Prostate gland (tissue), 2 donors: ENCODE measurements around the gene KIF16B. TPM values are rescaled to one million over a fixed set of nuclear protein-coding genes. Genes with fewer than 3 reads are reported as not detected.

Experiments used
- DNase-seq: peaks from one replicate; pipeline ENCODE4 v3.0.0-alpha.2; 2019; ENCODE audit warnings: low spot score
- H3K27ac ChIP-seq, 2 donors: fragments of 200-600 bp; sonication (generic); 2 replicates each; pipeline ENCODE4 v1.5.1; 2017 to 2019
- H3K27me3 ChIP-seq: fragments of 200-600 bp; sonication (generic); replicated peaks from 2 replicates; pipeline ENCODE4 v1.5.1; 2019; ENCODE audit not compliant: insufficient read depth
- H3K36me3 ChIP-seq, 2 donors: fragments of 200-600 bp; sonication (generic); 1 replicate in 1 of 2; 2 replicates in 1 of 2; pipeline versions ENCODE4 v1.5.1 to v1.8.1; 2017 to 2019
- H3K4me1 ChIP-seq: fragments of 200-600 bp; sonication (generic); replicated peaks from 2 replicates; pipeline ENCODE4 v1.5.1; 2019
- H3K4me3 ChIP-seq, 2 donors: fragments of 200-600 bp; sonication (generic); 2 replicates each; pipeline ENCODE4 v1.5.1; 2017 to 2019
- H3K9me3 ChIP-seq: fragments of 200-600 bp; sonication (generic); 2 replicates; pipeline ENCODE4 v1.5.1; 2017
- POLR2A ChIP-seq: fragments of 450-650 bp; IDR thresholded peaks from one replicate; pipeline ENCODE4 v1.6.1; 2016; ENCODE audit warnings: antibody characterized with exemption, mild to moderate bottlenecking
- POLR2AphosphoS5 ChIP-seq: sonication (generic); formaldehyde crosslinking; IDR thresholded peaks from one replicate; pipeline ENCODE4 v1.6.1; 2017; ENCODE audit warnings: antibody characterized with exemption
- WGBS: methylation state at CpG from one replicate; pipeline ENCODE4 v1.1.5; 2018; 5-methylcytosine and 5-hydroxymethylcytosine counted together
- intact Hi-C: fragments of 100-400 bp; cut with DNase I; formaldehyde crosslinking; loops from one replicate; pipeline ENCODE4 v1.14.2; 2022
- total RNA-seq, 2 donors: library from RNA; depleted of rRNA; stranded (reverse); fragments of >200 nt; gene quantifications; one replicate each; pipeline ENCODE4 v1.1.0, GENCODE V29; 2016
- TF ChIP-seq, protein P1 (sequence below), 4 experiments: fragments of 200-600 bp in 2 of 4; fragments of 450-650 bp in 2 of 4; sonication (generic) in 2 of 4; IDR thresholded peaks; 1 replicate in 3 of 4; 2 replicates in 1 of 4; pipeline ENCODE4 v1.5.1; 2016 to 2019; ENCODE audit warnings: antibody characterized with exemption in 4 of 4, mild to moderate bottlenecking in 2 of 4, moderate library complexity in 2 of 4

The KIF16B gene
- total RNA-seq, 2 donors from 2014 or later, result 11.5 to 24.4 TPM

DNA sequence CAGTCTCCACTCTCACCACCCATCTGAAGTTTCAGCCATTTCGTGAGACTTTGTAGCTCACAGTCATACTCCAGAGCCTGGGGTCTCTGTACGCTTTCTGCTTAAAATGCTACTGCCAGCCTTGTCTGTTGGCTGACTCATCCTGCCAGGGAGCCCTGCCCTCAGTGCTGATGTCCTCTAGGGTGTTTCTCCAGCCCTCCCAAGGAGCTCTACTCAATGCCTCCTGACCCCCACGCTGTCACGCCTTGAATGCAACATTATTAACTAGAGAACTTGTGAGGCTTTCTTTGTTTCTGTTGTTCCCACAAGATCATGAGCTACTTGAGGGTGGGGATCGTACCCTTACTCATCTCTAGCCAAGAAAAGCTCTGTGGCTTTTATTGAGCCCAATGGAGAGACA lies 20.1 kb downstream of the KIF16B start:
- no peak overlapping the region for H3K27ac ChIP-seq
- intact Hi-C loops, result no loop called here

DNA sequence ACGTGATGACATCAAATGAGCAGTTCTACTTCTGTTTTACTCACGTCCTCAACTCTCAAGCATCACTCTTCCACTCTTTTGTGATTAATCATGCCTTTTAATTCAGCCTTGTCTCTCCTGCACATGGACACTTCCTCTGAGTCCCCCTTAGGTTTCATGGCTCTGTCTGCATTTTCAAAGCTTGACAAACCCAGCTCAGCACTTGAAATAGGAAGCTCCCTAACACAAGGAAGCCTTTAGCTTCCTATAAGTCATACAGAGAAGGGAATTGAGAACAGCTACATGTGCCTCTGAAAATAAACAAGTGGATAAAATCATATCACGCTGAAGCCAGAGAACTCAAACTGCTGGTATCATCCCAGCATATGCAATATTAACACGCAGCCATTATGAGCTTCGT lies 21.2 kb downstream of the KIF16B start:
- intact Hi-C loops, result no loop called here
- TF ChIP-seq POLR2AphosphoS5 (no peak), POLR2A (no peak)
- TF ChIP-seq, protein P1, sequence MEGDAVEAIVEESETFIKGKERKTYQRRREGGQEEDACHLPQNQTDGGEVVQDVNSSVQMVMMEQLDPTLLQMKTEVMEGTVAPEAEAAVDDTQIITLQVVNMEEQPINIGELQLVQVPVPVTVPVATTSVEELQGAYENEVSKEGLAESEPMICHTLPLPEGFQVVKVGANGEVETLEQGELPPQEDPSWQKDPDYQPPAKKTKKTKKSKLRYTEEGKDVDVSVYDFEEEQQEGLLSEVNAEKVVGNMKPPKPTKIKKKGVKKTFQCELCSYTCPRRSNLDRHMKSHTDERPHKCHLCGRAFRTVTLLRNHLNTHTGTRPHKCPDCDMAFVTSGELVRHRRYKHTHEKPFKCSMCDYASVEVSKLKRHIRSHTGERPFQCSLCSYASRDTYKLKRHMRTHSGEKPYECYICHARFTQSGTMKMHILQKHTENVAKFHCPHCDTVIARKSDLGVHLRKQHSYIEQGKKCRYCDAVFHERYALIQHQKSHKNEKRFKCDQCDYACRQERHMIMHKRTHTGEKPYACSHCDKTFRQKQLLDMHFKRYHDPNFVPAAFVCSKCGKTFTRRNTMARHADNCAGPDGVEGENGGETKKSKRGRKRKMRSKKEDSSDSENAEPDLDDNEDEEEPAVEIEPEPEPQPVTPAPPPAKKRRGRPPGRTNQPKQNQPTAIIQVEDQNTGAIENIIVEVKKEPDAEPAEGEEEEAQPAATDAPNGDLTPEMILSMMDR (IDR thresholded peaks at IDR 0.05), result no peak
- 63% methylated on average over 5 of the region's 5 CpGs for WGBS
- Histone ChIP-seq H3K4me1 (no peaks in the 10 kb centered on the region), H3K36me3 (no peaks in the 10 kb centered on the region), H3K27ac (no peak overlapping the region), H3K9me3 (no peaks in the 10 kb centered on the region), H3K4me3 (no peak overlapping the region), H3K27me3 (no peaks in the 10 kb centered on the region)
- no peak for DNase-seq

More for the DNA sequence above, 20.1 kb downstream of the KIF16B start:
- no peak for DNase-seq
- H3K9me3 ChIP-seq, result no peaks in the 10 kb centered on the region
- no peaks in the 10 kb centered on the region for H3K27me3 ChIP-seq
- no peak overlapping the region for H3K4me3 ChIP-seq
- H3K4me1 ChIP-seq, result no peaks in the 10 kb centered on the region
- H3K36me3 ChIP-seq, result no peaks in the 10 kb centered on the region
- WGBS, result 92% methylated on average over 5 of the region's 5 CpGs
- TF ChIP-seq POLR2A (no peak), POLR2AphosphoS5 (no peak)
- TF ChIP-seq, protein P1 (IDR thresholded peaks at IDR 0.05), result no peak

DNA sequence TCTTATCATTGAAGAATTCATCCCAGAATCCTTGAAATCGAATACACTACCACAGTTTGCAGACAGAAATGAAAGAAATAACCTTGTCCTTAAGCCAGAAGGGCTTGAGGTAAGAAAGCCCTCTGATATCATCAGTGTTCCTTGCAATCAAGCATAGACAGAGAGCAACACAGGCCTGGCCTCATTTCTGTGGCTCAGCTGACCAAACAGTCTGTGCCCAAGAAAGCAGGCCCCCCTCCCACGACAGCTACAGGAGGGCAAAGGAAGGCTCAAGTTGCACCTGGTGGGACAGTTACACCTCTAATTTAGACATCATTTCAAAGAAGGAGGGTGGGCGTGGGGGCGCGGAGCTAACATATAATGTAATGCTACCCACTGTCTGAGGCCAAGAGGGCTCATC lies 21.6 kb downstream of the KIF16B start:
- no peak overlapping the region for H3K4me3 ChIP-seq
- H3K9me3 ChIP-seq, result no peaks in the 10 kb centered on the region
- H3K4me1 ChIP-seq, result no peaks in the 10 kb centered on the region
- DNase-seq, result no peak
- no peaks in the 10 kb centered on the region for H3K36me3 ChIP-seq
- TF ChIP-seq, protein P1 (IDR thresholded peaks at IDR 0.05), result no peak
- TF ChIP-seq POLR2A (no peak), POLR2AphosphoS5 (no peak)
- 49% methylated on average over 5 of the region's 5 CpGs for WGBS
- intact Hi-C loops, result no loop called here
- H3K27me3 ChIP-seq, result no peaks in the 10 kb centered on the region
- H3K27ac ChIP-seq, result no peak overlapping the region

DNA sequence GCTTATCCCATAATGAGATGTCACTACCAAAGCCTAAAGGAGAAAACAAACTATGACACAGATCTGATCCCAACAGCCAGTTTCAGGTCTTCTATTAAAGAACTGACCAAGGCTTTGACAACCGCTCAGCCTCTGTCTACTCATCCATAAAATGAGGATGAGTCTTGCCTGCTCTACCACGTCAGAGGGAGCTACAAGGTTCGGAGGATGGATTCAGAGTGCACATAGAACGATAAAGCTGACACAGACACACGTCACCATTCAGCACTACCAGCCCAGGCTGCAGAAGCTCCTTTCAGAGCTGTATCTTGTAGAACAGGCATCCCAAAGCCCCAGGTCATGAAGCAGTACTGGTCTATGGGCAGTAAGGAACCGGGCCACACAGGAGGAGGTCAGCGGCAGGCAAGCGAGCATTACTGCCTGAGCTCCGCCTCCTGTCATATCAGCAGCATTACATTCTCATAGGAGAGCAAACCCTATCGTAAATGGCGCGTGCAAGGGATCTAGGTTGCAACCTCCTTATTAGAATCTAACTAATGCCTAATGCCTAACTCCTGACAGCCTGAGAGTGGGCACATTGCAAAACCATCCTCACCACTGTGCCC lies 25.1 kb downstream of the KIF16B start:
- WGBS, result 92% methylated on average over 11 of the region's 12 CpGs
- Histone ChIP-seq H3K36me3 (no peaks in the 10 kb centered on the region), H3K9me3 (no peaks in the 10 kb centered on the region), H3K4me3 (no peak overlapping the region), H3K27ac (no peak overlapping the region), H3K27me3 (no peaks in the 10 kb centered on the region), H3K4me1 (no peaks in the 10 kb centered on the region)
- intact Hi-C loops, result no loop called here
- TF ChIP-seq POLR2A, result no peak
- TF ChIP-seq, protein P1 (IDR thresholded peaks at IDR 0.05), result no peak
- no peak for TF ChIP-seq POLR2AphosphoS5
- no peak for DNase-seq

DNA sequence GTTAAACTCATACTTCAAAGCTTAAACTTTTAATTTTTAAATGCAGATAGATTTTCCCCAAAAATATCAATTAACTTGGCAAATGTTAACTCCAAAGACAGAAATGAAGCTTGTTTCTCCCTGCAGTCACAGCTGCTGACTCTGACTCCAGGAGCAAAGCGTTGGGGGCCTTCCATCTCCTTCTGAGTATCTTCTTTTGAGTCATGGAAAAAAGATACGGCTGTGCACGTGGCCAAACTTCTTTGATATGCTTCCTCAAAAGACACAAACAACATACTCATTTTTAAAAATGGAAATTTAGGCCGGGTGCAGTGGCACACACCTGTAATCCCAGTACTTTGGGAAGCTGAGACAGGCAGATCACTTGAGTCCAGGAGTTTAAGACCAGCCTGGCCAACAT lies 28.3 kb downstream of the KIF16B start:
- Histone ChIP-seq H3K9me3 (no peaks in the 10 kb centered on the region), H3K27me3 (no peaks in the 10 kb centered on the region), H3K4me3 (no peak overlapping the region), H3K36me3 (no peaks in the 10 kb centered on the region), H3K4me1 (no peaks in the 10 kb centered on the region), H3K27ac (no peak overlapping the region)
- DNase-seq, result no peak
- no peak for TF ChIP-seq POLR2AphosphoS5
- TF ChIP-seq, protein P1 (IDR thresholded peaks at IDR 0.05), result no peak
- no peak for TF ChIP-seq POLR2A
- 90% methylated on average over 4 of the region's 4 CpGs for WGBS
- intact Hi-C loops, result no loop called here
